K562 (cell line): ENCODE results near the gene ASF1B. TPM values are rescaled to one million over a fixed set of nuclear protein-coding genes. Genes with fewer than 3 reads are reported as not detected.

Source experiments
- ATAC-seq: fragments of 200-7000 bp; cut with Tn5 transposase; 3 replicates; pipeline ENCODE4 v1.9.1; 2020; ENCODE audit warnings: moderate library complexity
- BruUV-seq: library from RNA; stranded (reverse); fragments of 400-500 nt; replicated peaks from 2 replicates; lab custom pipeline; 2021; lab: Mats Ljungman, UMichigan
- CTCF ChIA-PET: fragments of 300-600 bp; formaldehyde crosslinking; extraction: SDS; loops from one replicate; lab custom pipeline; 2021; ENCODE audit warnings: low intra/inter-chr PET ratio; lab: Yijun Ruan, JAX
- POLR2A ChIA-PET: fragments of 300-600, 350-650 bp; sonication (Branson Sonifier 250); formaldehyde crosslinking; extraction: SDS; loops from one replicate; lab custom pipeline; 2021; ENCODE audit warnings: antibody characterized with exemption, inconsistent platforms; lab: Yijun Ruan, JAX
- DNase-seq, 4 experiments: peaks; one replicate each; pipeline versions ENCODE4 v3.0.0 to v3.0.0-alpha.2; 2011 to 2018; ENCODE audit warnings: low spot score in 3 of 4, mixed read lengths in 3 of 4; ENCODE audit errors: extremely low read depth in 1 of 4
- FAIRE-seq: peaks from 2 replicates; lab custom pipeline; 2011; peaks lifted over from hg19 to GRCh38; lab: Jason Lieb, UNC
- H2AFZ ChIP-seq: 2 replicates; pipeline ENCODE4 v1.6.0; 2011; ENCODE audit warnings: low read depth, low read length, control low read depth, inconsistent platforms
- H3K27ac ChIP-seq: fragments of 200-600 bp; 3 replicates; pipeline ENCODE4 v1.8.0; 2011; ENCODE audit warnings: low read depth, mild to moderate bottlenecking, control low read depth, inconsistent platforms, low read length, moderate library complexity, mixed read lengths; ENCODE audit errors: extremely low read depth
- H3K27me3 ChIP-seq, 2 experiments: fragments of 300-600 bp in 1 of 2; 2 replicates in 1 of 2; 3 replicates in 1 of 2; pipeline versions ENCODE4 v1.6.0 to v1.8.0; 2011; ENCODE audit warnings: inconsistent platforms in 2 of 2, low read length in 2 of 2, mild to moderate bottlenecking in 1 of 2, mixed read lengths in 1 of 2, moderate library complexity in 1 of 2; ENCODE audit not compliant: control insufficient read depth in 2 of 2, insufficient read depth in 2 of 2
- H3K36me3 ChIP-seq: fragments of 300-600 bp; 3 replicates; pipeline ENCODE4 v1.8.0; 2011; ENCODE audit warnings: mild to moderate bottlenecking, low read length, inconsistent platforms; ENCODE audit not compliant: control insufficient read depth, insufficient read depth
- H3K4me1 ChIP-seq, 2 experiments: fragments of 200-600 bp in 1 of 2; replicated peaks in 1 of 2; 2 replicates in 1 of 2; 3 replicates in 1 of 2; pipeline versions ENCODE4 v1.5.1 to v1.8.0; 2011; ENCODE audit warnings: inconsistent platforms in 2 of 2, low read length in 2 of 2, mild to moderate bottlenecking in 1 of 2, mixed read lengths in 1 of 2, moderate library complexity in 1 of 2; ENCODE audit not compliant: control insufficient read depth in 2 of 2, insufficient read depth in 2 of 2
- H3K4me2 ChIP-seq: 2 replicates; pipeline ENCODE4 v1.6.1; 2011; ENCODE audit warnings: low read length, control low read depth, inconsistent platforms, mixed read lengths; ENCODE audit not compliant: insufficient read depth
- H3K4me3 ChIP-seq: fragments of 200-600 bp; sonication (generic), shearing (Covaris generic); 2 replicates; pipeline ENCODE4 v1.5.1; 2016; ENCODE audit warnings: control low read depth, inconsistent platforms
- H3K79me2 ChIP-seq: fragments of 200-600 bp; 3 replicates; pipeline ENCODE4 v1.8.0; 2011; ENCODE audit warnings: low read length, inconsistent platforms; ENCODE audit not compliant: control insufficient read depth, insufficient read depth
- H3K9ac ChIP-seq, 2 experiments: 2 replicates each; pipeline versions ENCODE4 v1.6.0 to v1.6.1; 2011; ENCODE audit warnings: low read depth in 2 of 2, low read length in 2 of 2, control low read depth in 1 of 2, inconsistent platforms in 1 of 2, mild to moderate bottlenecking in 1 of 2, mixed read lengths in 1 of 2; ENCODE audit not compliant: insufficient read depth in 1 of 2
- H3K9me1 ChIP-seq: one replicate; pipeline ENCODE4 v1.6.0; 2011; ENCODE audit warnings: inconsistent platforms, mild to moderate bottlenecking, low read length, moderate library complexity; ENCODE audit not compliant: control insufficient read depth, insufficient read depth
- H3K9me3 ChIP-seq: replicated peaks from 2 replicates; pipeline ENCODE4 v1.5.1; 2011; ENCODE audit warnings: low read depth, low read length, inconsistent platforms; ENCODE audit not compliant: control insufficient read depth, insufficient read depth
- H4K20me1 ChIP-seq: replicated peaks from 2 replicates; pipeline ENCODE4 v1.6.1; 2011; ENCODE audit warnings: low read length, inconsistent platforms, mixed read lengths; ENCODE audit not compliant: control insufficient read depth, insufficient read depth
- CTBP1 ChIP-seq: fragments of 450-650 bp; IDR thresholded peaks from 2 replicates; pipeline ENCODE4 v1.6.1; 2016; ENCODE audit warnings: borderline replicate concordance
- DACH1 ChIP-seq: fragments of 450-650 bp; IDR thresholded peaks from 2 replicates; pipeline ENCODE4 v1.6.1; 2018; ENCODE audit not compliant: partially characterized antibody
- ETV1 ChIP-seq: fragments of 450-650 bp; conservative IDR thresholded peaks from 2 replicates; pipeline ENCODE4 v1.6.1; 2016; ENCODE audit warnings: missing genetic modification characterization, control low read depth, low read depth, missing compliant biosample characterization
- MAZ ChIP-seq, 2 experiments: fragments of 450-650 bp in 1 of 2; sonication (generic) in 1 of 2; formaldehyde crosslinking; IDR thresholded peaks in 1 of 2; conservative IDR thresholded peaks in 1 of 2; 2 replicates each; pipeline versions ENCODE4 v1.4.0 to v1.5.0; 2020; ENCODE audit warnings: mild to moderate bottlenecking in 1 of 2, missing genetic modification reagents in 1 of 2
- MNT ChIP-seq, 2 experiments: fragments of 450-650 bp; conservative IDR thresholded peaks; 2 replicates each; pipeline ENCODE4 v1.6.1; 2017; ENCODE audit warnings: mild to moderate bottlenecking in 2 of 2, moderate library complexity in 2 of 2
- MYC ChIP-seq, 2 experiments: fragments of 250-450 bp in 1 of 2; sonication (Bioruptor Pico) in 1 of 2; IDR thresholded peaks; 2 replicates each; pipeline versions ENCODE4 v1.5.1 to v1.6.1; 2012 to 2021; ENCODE audit warnings: low read depth in 2 of 2, borderline replicate concordance in 1 of 2, improper control_type of control experiment in 1 of 2, low read length in 1 of 2, mild to moderate bottlenecking in 1 of 2, moderate library complexity in 1 of 2
- NCOA6 ChIP-seq: fragments of 450-650 bp; IDR thresholded peaks from 2 replicates; pipeline ENCODE4 v1.6.1; 2017; ENCODE audit warnings: mild to moderate bottlenecking
- REST ChIP-seq, 2 experiments: fragments of 450-650 bp; formaldehyde crosslinking in 1 of 2; IDR thresholded peaks; 2 replicates each; pipeline versions ENCODE4 v1.4.0 to v1.6.1; 2014 to 2020; ENCODE audit warnings: mild to moderate bottlenecking in 2 of 2, borderline replicate concordance in 1 of 2, low read depth in 1 of 2
- WGBS: fragments of 100-300 bp; shearing (Covaris generic); methylation state at CpG from one replicate; pipeline ENCODE4 v1.1.6; 2016; ENCODE audit warnings: low coverage, mixed read lengths; ENCODE audit not compliant: insufficient coverage; ENCODE audit errors: missing lambda C conversion rate; 5-methylcytosine and 5-hydroxymethylcytosine counted together
- in situ Hi-C: fragments of 300-500 bp; cut with MboI; formaldehyde crosslinking; loops from 4 replicates; pipeline ENCODE4 v1.15.0; 2018; ENCODE audit warnings: inconsistent platforms, mixed read lengths
- intact Hi-C: fragments of 100-400 bp; cut with micrococcal nuclease; formaldehyde crosslinking; loops from 2 replicates; pipeline ENCODE4 v1.14.2; 2022
- polyA plus RNA-seq, 8 experiments: library from polyadenylated mRNA; depleted of rRNA in 4 of 8; stranded (reverse) in 5 of 8; unstranded in 3 of 8; fragments of >200 nt; fragmentation: Nextera tagmentation in 2 of 8; fragmentation: Illumina TruSeq in 1 of 8; extraction: Ambion mirVana in 2 of 8; extraction: Trizol in 1 of 8; gene quantifications; 2 replicates each; pipeline versions ENCODE4 v1.2.1 to v1.2.3, GENCODE V29; 2011 to 2014; ENCODE audit warnings: inconsistent platforms in 1 of 8, missing spikeins in 1 of 8
- total RNA-seq, 7 experiments: library from RNA; depleted of rRNA in 6 of 7; stranded (reverse); fragments of >200 nt in 6 of 7; fragmentation: Illumina TruSeq in 2 of 7; extraction: Trizol in 2 of 7; gene quantifications; 2 replicates each; pipeline versions ENCODE4 v1.2.1 to v1.2.3, GENCODE V29; 2011 to 2021; ENCODE audit warnings: low replicate concordance in 1 of 7

The ASF1B gene
- total and polyA plus RNA-seq, 9 of the 15 experiments (the other 6 are each of a cell fraction or from before 2014, with no cell fraction given) = 6.0 to 69.4 (median 53.3) TPM

- peak; percentile 63 for FAIRE-seq
- peak; percentile 73 for ATAC-seq
- Histone ChIP-seq H3K27ac (no peak overlapping the region), H2AFZ (no peak overlapping the region), H3K4me3 (no peak overlapping the region), H3K9me3 (no peaks in the 10 kb centered on the region), H4K20me1 (peaks cover 24% of the 10 kb centered on the region), H3K9ac (no peak overlapping the region), H3K79me2 (peaks cover 6% of the 10 kb centered on the region; the same call in 2 of the 3 replicates), H3K9me1 (no peaks in the 10 kb centered on the region), H3K4me2 (0 out of 2 replicates have a peak overlapping the region, but pooled peaks have one; percentile 1), H3K4me1 (peaks cover 20 to 27% of the 10 kb centered on the region in 2 experiments), H3K36me3 (no peaks in the 10 kb centered on the region), H3K27me3 (no peaks in the 10 kb centered on the region)
- ChIA-PET POLR2A (interaction anchor here (0.6 to 0.7 kb wide), 2 partner anchors 85 to 1109 kb away, joined by 3 read pairs; no protein-coding TSS in a partner anchor), CTCF (no interaction called here)
- in situ Hi-C loops (no loop called here), intact Hi-C loops (loop anchor here (10.0 kb wide), 1 partner anchor 262 kb away; no protein-coding TSS in a partner anchor)
- no TSS peak for BruUV-seq
- WGBS = 29% methylated on average over 12 of the region's 12 CpGs
- DNase-seq = peak in 2 of 4 experiments; percentile 47 to 68
- TF ChIP-seq ETV1 (0 out of 2 replicates have a peak, but pooled peaks have one; percentile 30), MAZ (CRISPR knock-in tag; conservative IDR thresholded peaks at IDR 0.05 in 1 of 2, IDR thresholded peaks at IDR 0.05 in 1 of 2) (no peak), REST (IDR thresholded peaks at IDR 0.05; ENCODE audit: borderline replicate concordance) (peak; percentile 9; the same call in 1 of the 2 replicates), REST (CRISPR knock-in tag; IDR thresholded peaks at IDR 0.05; ENCODE audit: low read depth) (no peak), CTBP1 (peak; percentile 44; the same call in 1 of the 2 replicates), MNT (conservative IDR thresholded peaks at IDR 0.05) (peak in 1 of 2 experiments; percentile 70; a peak in 3 of 4 replicates), DACH1 (peak; percentile 26), NCOA6 (no peak), MYC (IDR thresholded peaks at IDR 0.05; ENCODE audit: low read depth, low read length) (peak; percentile 36; the same call in 1 of the 2 replicates), MYC (CRISPR knock-in tag; IDR thresholded peaks at IDR 0.05; ENCODE audit: borderline replicate concordance, low read depth) (no peak)
Measured at GRCh38 chr19:14142262-14143190, 6.1 kb upstream of the ASF1B start.
